AG04449 (cell line): ENCODE results near the gene THADA.

Source experiments
- CTCF ChIA-PET: fragments of 350-600 bp; formaldehyde crosslinking; extraction: SDS; loops from one replicate; lab custom pipeline; 2021; ENCODE audit warnings: antibody characterized with exemption; lab: Yijun Ruan, JAX
- POLR2A ChIA-PET: fragments of 400-600, 350-600 bp; formaldehyde crosslinking; extraction: SDS; loops from one replicate; lab custom pipeline; 2020; ENCODE audit warnings: antibody characterized with exemption, inconsistent platforms; lab: Yijun Ruan, JAX
- DNase-seq: peaks from one replicate; pipeline ENCODE4 v3.0.0-alpha.2; 2010; ENCODE audit warnings: low read depth, low spot score
- H3K4me3 ChIP-seq: 2 replicates; pipeline ENCODE4 v1.5.1; 2011; ENCODE audit warnings: low read depth, mild to moderate bottlenecking, control low read depth, low read length
- CTCF ChIP-seq: IDR thresholded peaks from one replicate; pipeline ENCODE4 v1.5.1; 2011; ENCODE audit warnings: mild to moderate bottlenecking, moderate library complexity, low read length, control low read depth, inconsistent platforms; ENCODE audit not compliant: insufficient read depth; ENCODE audit errors: missing control alignments

Gene THADA

GRCh38 chr2:43455296-43455695, 140.5 kb downstream of the THADA start:
- CTCF ChIA-PET = interaction anchor here (0.7 to 0.9 kb wide), 2 partner anchors 10 to 29 kb away, joined by 3 to 4 read pairs; no protein-coding TSS in a partner anchor
- TF ChIP-seq CTCF = no peak
- POLR2A ChIA-PET = interaction anchor here (1.0 kb wide), 1 partner anchor 16 kb away, joined by 3 read pairs; no protein-coding TSS in a partner anchor
- no peak overlapping the region for H3K4me3 ChIP-seq
- no peak for DNase-seq

- TF ChIP-seq CTCF = no peak
- no peak for DNase-seq
- no peak overlapping the region for H3K4me3 ChIP-seq
- ChIA-PET POLR2A (interaction anchor here (1.0 kb wide), 1 partner anchor 15 kb away, joined by 3 read pairs; no protein-coding TSS in a partner anchor), CTCF (interaction anchor here (0.6 to 0.7 kb wide), 2 partner anchors 11 to 13 kb away, joined by 3 read pairs; no protein-coding TSS in a partner anchor)
Measured at GRCh38 chr2:43454791-43455190, 141.0 kb downstream of the THADA start.

- no peak for TF ChIP-seq CTCF
- DNase-seq = no peak
- POLR2A ChIA-PET = no interaction called here
- no peak overlapping the region for H3K4me3 ChIP-seq
- CTCF ChIA-PET = no interaction called here
Measured at GRCh38 chr2:43453179-43454170, 142.4 kb downstream of the THADA start.

- ChIA-PET CTCF (no interaction called here), POLR2A (no interaction called here)
- TF ChIP-seq CTCF = no peak
- DNase-seq = no peak
- no peak overlapping the region for H3K4me3 ChIP-seq
Measured at GRCh38 chr2:43452318-43452731, 143.5 kb downstream of the THADA start.

GRCh38 chr2:43450617-43451016, 145.2 kb downstream of the THADA start:
- no peak overlapping the region for H3K4me3 ChIP-seq
- DNase-seq = no peak
- TF ChIP-seq CTCF = no peak
- ChIA-PET POLR2A (no interaction called here), CTCF (interaction anchor here (0.9 to 1.2 kb wide), 2 partner anchors 8 to 21 kb away, joined by 3 read pairs; no protein-coding TSS in a partner anchor)

GRCh38 chr2:43448822-43449110, 147.1 kb downstream of the THADA start:
- no peak overlapping the region for H3K4me3 ChIP-seq
- DNase-seq = no peak
- POLR2A ChIA-PET = no interaction called here
- TF ChIP-seq CTCF = no peak
- CTCF ChIA-PET = no interaction called here
